Stimulated activated CD4-positive, alpha-beta T cell treated with anti-CD3 and anti-CD28 coated beads, Interleukin-4, amount 100 ng/mL, for 24 hours (primary cell): ENCODE data around the gene MARCHF4.

ENCODE experiments used
- DNase-seq: peaks from one replicate; pipeline ENCODE4 v3.0.0-alpha.2; 2020

The MARCHF4 gene

DNA sequence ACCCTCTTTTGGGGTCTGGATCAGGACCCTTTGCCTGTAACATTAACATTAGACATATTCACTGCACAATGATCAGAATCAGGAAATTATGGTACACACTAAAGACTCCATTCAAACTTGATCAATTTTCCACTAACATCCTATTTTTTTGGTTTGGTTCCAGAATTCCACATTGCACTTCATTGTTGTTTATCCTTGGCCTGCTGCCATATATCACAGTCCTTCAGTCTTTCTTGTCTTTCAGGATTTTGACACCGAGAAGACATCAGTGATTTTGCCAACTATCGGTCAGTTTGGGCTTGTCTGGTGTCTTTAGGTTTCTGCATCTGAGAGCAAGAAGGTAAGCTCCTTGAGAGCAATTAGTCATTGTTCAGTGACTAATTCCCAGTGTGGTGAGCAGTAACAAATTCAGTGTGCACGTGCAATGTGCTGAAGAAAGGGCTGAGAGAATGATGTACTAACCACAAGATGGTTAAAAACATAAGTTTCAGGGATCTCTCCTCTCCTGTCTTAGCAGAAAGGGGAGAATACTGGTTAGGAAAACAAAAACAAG is 23.5 kb downstream of the MARCHF4 start:
- DNase-seq, result peak; percentile 34

GRCh38 chr2:216346781-216347180 is 25.5 kb downstream of the MARCHF4 start:
- DNase-seq, result peak; percentile 25

DNA sequence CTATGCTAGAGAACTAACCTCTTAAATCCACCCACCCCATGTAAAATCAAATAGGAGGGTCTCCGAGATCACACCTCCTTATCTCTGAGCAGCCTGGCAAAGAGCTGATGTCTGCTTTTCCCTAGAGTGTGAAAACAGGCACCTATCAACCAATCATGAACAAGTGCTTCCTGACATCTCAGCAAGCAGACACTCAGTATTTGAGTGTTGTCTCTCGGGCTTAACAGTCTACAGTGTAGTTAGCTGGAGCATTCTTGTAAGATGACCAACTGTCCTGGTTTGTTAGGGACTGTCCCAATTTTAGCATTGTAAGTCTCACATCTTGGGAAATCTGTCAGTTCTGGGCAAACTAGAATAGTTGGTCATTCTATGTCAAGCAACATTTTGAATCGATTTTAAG is 26.4 kb downstream of the MARCHF4 start:
- DNase-seq, result no peak

DNA sequence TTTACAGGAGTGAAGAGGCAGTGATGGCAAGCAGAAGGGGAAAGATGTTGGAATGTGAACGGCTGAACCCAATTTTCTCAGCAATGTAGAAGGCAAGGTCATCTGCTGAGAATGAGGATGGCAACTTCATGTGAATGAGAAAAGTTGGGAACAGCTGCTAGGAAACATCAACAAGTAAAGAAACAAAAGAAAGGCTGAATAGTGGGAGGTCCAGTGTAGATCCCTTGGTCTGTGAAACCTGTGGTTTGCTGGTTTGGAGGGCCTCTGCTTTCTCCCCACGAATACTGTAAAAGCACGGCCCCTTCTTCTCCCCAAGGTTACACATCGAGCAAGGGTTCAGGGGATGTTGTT is 27.4 kb downstream of the MARCHF4 start:
- DNase-seq, result no peak

DNA sequence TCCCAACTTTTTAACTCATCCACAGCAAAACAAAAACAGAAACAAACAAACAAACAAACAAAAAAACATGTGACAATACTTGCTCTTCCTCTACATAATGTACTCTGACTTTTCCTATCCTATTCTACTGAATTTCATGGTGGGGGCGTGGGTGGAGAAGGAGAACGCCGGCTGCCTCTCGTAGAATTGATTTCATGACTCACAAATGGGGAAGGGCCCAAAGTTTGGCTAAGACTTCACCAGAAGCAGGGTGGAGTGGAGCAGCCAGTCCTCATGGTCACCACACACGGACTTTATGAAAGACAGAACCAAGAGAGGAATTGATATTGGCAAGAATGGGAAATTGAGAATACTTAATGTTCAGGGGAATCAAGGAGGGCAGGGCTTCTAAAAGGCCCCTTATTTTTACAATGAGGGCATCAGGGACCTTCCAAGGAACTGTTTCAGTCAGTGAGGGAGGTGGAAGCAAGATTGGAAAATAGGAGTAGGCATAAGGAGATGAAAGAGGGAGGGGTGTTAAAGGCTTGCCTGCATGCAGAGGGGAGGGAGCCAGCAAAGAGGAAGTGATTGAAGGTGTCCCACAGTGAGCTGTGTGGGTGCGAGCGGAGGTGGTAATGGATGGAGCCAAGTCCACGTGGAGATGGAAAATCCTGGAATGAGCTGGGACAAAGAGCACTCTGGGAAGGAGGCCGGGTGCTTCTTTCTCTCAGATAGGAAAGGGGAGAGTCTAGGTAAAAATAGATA is 27.9 kb downstream of the MARCHF4 start:
- DNase-seq, result no peak

DNA sequence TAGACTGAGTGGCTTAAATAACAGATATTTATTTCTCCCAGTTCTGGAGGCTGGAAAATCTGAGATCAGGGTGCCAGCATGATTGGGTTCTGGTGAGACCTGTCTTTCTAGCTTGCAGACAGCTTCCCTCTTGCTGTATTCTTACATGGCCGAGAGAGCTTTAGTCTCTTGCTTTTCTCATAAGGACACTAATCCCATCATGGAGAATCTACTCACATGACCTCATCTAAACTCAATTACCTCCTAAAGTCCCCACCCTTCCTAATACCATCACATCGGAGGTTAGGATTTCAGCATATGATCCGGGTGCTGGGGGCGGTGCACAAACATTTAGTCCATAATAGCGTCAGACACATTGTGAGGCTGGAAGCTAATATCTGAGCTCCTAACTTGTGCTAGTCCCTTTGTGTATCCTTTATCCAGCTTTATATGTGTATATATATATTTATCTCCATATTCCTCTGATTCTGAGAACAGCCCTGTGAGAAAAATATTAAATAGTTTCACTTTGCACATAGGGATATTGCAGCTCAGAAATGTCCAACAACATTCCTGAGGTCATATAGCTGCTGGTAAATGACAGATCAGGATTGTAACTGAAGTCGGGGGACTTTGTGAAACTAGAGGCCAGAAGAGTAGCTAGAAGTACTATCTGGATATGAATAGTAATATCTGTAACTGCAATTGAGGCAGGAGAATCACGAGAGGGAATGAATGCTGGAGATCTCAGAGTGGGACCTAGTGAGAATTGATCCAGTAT is 28.9 kb downstream of the MARCHF4 start:
- no peak for DNase-seq

- DNase-seq, result peak; percentile 30
Measured at GRCh38 chr2:216341121-216341520, 31.2 kb downstream of the MARCHF4 start.

DNA sequence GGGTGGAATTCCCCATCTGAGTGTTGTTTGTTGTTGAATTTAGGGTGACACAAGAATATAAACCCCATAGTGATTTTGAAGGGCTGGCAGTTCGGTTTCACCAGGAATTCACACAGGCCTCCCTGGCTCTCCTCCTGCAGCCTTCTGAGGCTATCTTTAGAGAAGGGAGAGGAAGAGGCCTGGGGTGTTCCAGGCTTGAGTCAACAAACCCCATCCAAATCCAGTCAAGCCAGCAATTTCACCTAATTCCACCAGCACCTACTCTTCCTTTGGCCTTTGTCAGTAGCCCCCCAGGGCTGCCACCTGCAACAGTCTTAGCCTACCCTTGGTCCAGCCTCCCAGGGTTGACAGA is 32.0 kb downstream of the MARCHF4 start:
- no peak for DNase-seq

- DNase-seq, result no peak
Measured at GRCh38 chr2:216339456-216340279, 32.6 kb downstream of the MARCHF4 start.

DNA sequence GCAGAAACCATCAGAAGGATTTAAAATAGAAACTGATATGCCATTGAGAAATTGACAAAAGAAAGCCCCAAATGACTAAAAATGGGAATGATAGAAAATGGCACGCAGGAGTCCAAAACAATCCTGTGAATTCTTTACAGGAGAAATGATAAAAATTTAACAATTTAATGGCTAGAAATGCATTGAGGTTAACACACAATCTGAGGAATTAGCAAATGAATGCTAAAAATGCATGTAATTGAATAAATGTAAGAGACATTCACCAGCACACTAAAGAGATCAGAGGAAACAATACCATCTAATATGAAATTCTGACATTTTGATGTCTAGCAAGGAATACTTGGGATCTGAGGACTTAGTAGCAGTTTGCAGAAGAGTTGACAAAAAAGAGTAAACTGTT is 37.0 kb downstream of the MARCHF4 start:
- DNase-seq, result no peak

DNA sequence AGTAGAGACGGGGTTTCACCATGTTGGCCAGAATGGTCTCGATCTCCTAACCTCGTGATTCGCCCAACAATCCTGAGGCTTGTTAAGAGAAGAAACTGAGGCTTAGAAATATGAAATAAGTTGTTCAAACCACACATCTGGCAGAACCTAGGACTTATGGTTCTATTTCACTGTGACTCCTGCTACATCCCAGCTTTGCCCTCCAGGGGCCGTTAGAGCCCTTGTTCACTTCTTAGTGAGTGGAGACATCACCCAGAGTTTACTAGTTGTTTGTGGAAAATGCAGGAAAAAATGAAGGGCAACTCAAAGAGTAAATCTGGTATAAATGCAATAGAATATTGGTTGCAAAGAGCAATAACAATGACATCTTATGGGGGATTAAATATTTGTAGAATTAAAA is 43.9 kb downstream of the MARCHF4 start:
- DNase-seq, result no peak

DNA sequence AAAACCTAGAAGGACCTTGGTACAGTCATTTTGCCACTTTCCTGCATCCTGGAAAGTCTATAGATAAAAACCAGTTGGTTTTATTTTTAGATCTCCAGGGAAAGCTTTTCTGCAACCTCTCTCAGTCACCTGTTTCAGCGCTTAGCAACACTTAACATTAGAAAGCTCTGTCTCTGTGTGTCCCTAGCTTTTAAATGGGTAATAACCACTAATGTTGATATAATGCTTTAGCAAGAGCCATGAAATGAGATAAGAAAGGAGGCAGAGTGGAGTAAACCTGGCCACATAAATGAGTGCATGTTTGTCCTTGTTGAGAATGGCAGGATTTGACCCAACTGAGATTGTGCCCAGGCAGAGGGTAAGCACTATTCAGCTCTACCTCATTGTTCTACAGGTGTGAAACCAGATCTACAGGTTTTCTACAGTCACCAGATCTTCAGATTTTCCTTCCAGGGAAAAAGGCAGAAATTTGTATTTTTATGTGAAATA is 44.8 kb downstream of the MARCHF4 start:
- DNase-seq, result no peak
